ENCODE measurements around the gene PACS1. TPM values are rescaled to one million over a fixed set of nuclear protein-coding genes. Genes with fewer than 3 reads are reported as not detected.

PACS1 gene
- total RNA-seq, 6 experiments from 2014 or later: 82.8 to 114 (median 91.8) TPM

DNA sequence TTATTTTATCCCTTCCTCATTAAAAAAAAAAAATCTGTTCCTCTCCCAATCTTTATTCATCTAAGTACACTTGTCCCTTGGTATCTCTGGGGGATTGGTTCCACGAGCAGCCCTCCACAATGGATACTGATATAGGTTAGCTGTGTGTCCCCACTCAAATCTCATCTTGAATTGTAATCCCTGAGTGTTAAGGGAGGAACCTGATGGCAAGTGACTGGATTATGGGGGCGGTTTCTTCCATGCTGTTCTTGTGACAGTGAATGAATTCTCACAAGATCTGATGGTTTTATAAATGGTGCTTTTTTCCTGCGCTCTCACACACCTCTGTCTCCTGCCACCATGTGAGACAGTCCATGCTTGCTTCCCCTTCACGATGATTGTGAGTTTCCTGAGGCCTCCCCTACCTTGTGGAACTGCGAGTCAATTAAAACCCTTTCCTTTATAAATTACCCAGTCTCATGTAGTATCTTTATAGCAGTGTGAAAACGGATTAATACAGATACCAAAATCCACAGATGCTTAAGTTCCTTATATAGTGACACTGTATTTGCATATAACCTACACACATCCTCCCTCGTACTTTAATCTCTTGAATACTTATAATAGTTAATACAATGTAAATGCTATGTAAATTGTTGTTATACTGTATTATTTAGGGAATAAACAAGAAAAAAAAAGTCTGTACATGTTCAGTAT, 62.0 kb downstream of the PACS1 start:
- Mint-ChIP-seq H3K4me3 (no peak overlapping the region), H3K9me3 (no peaks in the 10 kb centered on the region), H3K36me3 (ENCODE audit: low read depth) (0 out of 2 replicates have a peak, but pooled peaks cover 7% of the 10 kb centered on the region), H3K4me1 (ENCODE audit: low read depth) (peaks cover 50% of the 10 kb centered on the region), H3K27me3 (ENCODE audit: insufficient read depth) (peaks cover 1% of the 10 kb centered on the region; the same call in 1 of the 2 replicates), H3K27ac (no peak overlapping the region)
- no peak for DNase-seq
- no peak for TF ChIP-seq CTCF (IDR thresholded peaks at IDR 0.05)

DNA sequence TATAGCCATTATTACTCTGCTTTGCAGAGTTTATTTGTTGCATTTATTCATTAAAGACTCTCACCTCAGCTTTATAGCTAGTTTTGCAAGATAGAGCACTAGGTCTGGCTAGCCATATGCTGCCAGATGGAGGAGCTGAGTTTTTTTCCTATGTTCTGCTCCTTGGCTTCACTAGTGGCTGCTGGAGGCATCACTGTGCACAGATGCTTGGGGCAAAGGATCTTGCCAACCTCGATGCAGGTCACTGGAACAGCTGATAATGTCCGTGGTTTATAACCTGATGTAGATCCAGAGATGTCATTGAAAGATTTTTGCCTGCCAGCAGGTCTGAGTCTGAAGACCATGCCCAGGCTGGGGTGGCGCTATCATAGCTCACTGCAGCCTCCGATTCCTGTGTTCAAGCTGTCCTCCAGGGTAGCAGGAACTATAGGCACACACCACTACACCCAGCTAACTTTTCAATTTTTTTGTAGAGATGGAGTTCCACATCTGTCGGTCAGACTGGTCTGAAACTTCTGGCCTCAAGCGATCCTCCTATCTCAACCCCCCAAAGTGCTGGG, 63.2 kb downstream of the PACS1 start:
- H3K27me3 Mint-ChIP-seq (ENCODE audit: insufficient read depth): peaks cover 1% of the 10 kb centered on the region; the same call in 1 of the 2 replicates
- no peaks in the 10 kb centered on the region for H3K36me3 Mint-ChIP-seq (ENCODE audit: low read depth)
- no peak overlapping the region for H3K4me3 Mint-ChIP-seq
- TF ChIP-seq CTCF (IDR thresholded peaks at IDR 0.05): no peak
- peaks cover 47% of the 10 kb centered on the region for H3K4me1 Mint-ChIP-seq (ENCODE audit: low read depth)
- H3K9me3 Mint-ChIP-seq: no peaks in the 10 kb centered on the region
- H3K27ac Mint-ChIP-seq: peak overlapping the region; percentile 33; the same call in 1 of the 2 replicates
- DNase-seq: no peak

DNA sequence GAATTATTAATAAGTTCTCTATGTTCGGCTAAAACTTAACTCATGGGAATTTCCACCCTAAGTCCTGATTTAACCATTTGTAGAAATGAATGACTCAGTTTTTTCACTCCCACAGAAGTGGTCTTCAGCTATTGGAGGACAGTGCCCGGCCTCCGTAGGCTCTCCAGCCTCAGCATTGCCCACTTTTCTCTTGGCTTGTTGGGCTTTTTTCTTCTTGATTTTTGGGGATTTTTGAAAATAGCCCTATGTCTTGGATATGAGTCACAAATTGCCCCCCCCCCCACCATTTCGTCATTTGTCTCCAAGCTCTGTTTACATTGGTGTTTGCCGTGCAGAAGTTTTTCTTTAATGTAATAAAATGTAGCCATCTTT, 66.7 kb downstream of the PACS1 start:
- H3K27me3 Mint-ChIP-seq (ENCODE audit: insufficient read depth): peaks cover 1% of the 10 kb centered on the region; the same call in 1 of the 2 replicates
- H3K9me3 Mint-ChIP-seq: no peaks in the 10 kb centered on the region
- DNase-seq: peak; percentile 7
- peak overlapping the region; percentile 81 for H3K27ac Mint-ChIP-seq
- H3K36me3 Mint-ChIP-seq (ENCODE audit: low read depth): no peaks in the 10 kb centered on the region
- peak overlapping the region; percentile 63; the same call in 1 of the 2 replicates for H3K4me3 Mint-ChIP-seq
- H3K4me1 Mint-ChIP-seq (ENCODE audit: low read depth): peaks cover 42% of the 10 kb centered on the region
- TF ChIP-seq CTCF (IDR thresholded peaks at IDR 0.05): no peak

DNA sequence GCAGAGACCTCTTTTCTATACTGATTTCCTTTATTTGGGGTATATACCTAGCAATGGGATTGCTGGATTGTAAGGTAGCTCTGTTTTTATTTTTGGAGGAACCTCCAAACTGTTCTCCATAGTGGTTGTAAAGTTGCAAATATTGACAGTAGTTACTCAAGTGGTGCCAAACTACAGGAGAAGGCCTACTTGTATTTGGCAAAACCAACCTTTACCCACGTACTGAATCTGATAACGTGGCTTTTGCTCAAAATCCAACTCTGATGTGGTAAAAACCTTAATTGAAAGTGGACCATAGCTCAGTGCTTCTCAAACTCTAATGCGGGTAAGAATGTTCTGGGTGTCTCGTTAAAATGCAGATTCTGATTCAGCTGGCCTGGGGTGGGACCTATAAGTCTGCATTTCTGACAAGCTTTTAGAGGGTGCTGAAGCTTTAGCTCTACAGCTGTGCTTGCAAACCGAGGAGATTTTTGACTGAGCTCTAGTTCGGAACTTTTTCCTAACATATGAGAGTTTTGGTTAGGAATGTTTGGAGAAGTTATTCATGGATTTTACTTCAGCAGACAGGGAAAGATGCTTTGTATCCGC, 69.8 kb downstream of the PACS1 start:
- no peak for TF ChIP-seq CTCF (IDR thresholded peaks at IDR 0.05)
- Mint-ChIP-seq H3K36me3 (ENCODE audit: low read depth) (0 out of 2 replicates have a peak, but pooled peaks cover 4% of the 10 kb centered on the region), H3K9me3 (no peaks in the 10 kb centered on the region), H3K4me1 (ENCODE audit: low read depth) (peaks cover 60% of the 10 kb centered on the region), H3K27me3 (ENCODE audit: insufficient read depth) (no peaks in the 10 kb centered on the region), H3K4me3 (no peak overlapping the region), H3K27ac (no peak overlapping the region)
- DNase-seq: no peak

DNA sequence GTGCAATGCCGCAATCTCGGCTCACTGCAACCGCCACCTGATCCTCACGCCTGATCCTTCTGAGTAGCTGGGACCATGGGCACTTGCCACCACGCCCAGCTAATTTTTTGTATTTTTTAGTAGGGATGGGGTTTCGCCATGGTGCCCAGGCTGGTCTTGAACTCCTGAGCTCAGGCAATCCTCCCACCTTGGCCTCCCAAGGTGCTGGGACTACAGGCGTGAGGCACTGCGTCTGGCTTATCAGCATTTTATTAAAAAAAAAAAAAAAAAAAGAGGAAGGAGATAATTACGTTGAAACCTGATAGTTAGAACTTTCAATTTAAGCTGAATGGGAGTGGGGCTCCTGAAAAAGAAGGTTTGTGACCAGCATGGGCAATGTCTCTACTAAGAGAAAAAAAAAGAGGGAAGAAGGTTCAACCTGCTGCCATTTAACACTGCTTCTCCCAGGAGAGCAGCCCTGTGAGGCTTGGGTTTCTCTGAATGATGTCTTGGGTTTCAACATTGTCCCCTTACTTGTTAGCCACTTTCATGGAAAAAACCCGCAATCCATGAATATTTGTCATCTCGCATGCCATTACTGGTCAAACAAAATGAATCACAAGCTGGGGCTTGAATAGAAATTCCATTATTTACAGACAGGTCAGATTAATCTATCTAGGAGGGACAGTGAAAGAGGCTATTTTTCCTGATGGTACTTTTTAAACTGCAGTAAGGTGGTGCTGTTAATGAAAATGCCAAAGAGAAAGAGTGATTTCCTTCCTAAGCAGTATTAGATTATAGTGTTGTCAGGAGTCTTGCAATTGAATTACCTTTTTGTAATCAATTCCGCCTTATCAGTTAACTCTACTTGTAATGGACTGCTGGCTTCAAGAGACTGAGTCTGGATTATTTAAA, 72.5 kb downstream of the PACS1 start:
- Mint-ChIP-seq H3K27ac (peak overlapping the region; percentile 83), H3K36me3 (ENCODE audit: low read depth) (peaks cover 16% of the 10 kb centered on the region), H3K27me3 (ENCODE audit: insufficient read depth) (no peaks in the 10 kb centered on the region), H3K4me1 (ENCODE audit: low read depth) (peaks cover 56% of the 10 kb centered on the region), H3K4me3 (peak overlapping the region; percentile 55), H3K9me3 (peaks cover 4% of the 10 kb centered on the region; the same call in 1 of the 2 replicates)
- DNase-seq: peak; percentile 73
- TF ChIP-seq CTCF (IDR thresholded peaks at IDR 0.05): no peak

All from HFFc6 (cell line).